ENCODE results near the gene IRS1. TPM values are rescaled to one million over a fixed set of nuclear protein-coding genes. Genes with fewer than 3 reads are reported as not detected.

IRS1 gene
- total RNA-seq, 6 experiments from 2014 or later = 37.4 to 49.9 (median 44.4) TPM

DNA sequence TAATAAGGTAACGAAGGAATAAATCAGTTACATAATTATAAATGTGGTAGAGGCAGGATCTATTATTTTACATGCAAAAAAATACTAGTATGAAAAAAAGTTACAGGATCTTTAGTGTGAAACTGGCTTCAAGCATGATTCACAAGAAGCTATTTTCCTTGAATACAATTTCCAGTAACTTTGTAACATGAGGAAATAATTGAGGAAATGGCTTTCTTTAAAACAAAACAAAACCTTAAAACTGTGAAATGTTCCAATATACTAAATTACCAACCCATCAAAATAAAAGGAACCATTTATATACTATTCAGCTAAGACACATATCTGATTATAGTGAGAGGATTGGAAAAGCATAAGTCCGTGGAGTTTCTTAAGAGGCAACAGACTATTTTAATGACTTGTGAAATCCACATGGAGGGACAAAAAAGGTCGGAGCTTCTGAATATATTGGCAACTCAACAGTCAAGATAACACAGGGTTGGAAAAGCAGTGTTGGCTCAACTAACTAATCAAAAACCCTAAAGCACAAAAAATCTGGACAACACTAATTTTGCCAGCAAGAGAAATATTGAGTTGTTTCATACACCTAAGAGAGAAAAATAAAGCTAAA is 10.6 kb downstream of the IRS1 start:
- Mint-ChIP-seq H3K4me3 (peak overlapping the region; percentile 85), H3K27ac (peak overlapping the region; percentile 67)

DNA sequence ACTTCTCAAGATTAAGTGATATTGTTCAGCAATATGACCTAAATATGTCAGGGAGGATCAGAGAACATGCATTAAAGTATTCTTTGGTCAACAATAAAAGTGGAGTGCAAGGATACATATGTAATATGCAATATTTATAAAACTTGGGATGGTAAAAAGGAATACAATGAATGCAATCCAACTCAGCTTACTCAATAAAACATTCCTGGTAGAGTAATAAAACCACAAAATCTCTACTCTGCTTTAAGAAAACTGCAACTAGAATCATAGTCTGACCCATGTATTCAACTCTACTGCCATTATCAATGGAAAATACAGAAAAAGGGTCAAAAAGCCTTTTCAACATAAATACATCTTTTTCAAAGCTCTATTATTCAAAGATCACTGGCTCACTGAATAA is 11.6 kb downstream of the IRS1 start:
- Mint-ChIP-seq H3K36me3 (ENCODE audit: low read depth) (peaks cover 79% of the 10 kb centered on the region), H3K27ac (no peak overlapping the region), H3K4me3 (no peak overlapping the region), H3K27me3 (ENCODE audit: insufficient read depth) (no peaks in the 10 kb centered on the region), H3K4me1 (ENCODE audit: low read depth) (peaks cover 62% of the 10 kb centered on the region), H3K9me3 (no peaks in the 10 kb centered on the region; the same call in 1 of the 2 replicates)
- TF ChIP-seq, protein P1, sequence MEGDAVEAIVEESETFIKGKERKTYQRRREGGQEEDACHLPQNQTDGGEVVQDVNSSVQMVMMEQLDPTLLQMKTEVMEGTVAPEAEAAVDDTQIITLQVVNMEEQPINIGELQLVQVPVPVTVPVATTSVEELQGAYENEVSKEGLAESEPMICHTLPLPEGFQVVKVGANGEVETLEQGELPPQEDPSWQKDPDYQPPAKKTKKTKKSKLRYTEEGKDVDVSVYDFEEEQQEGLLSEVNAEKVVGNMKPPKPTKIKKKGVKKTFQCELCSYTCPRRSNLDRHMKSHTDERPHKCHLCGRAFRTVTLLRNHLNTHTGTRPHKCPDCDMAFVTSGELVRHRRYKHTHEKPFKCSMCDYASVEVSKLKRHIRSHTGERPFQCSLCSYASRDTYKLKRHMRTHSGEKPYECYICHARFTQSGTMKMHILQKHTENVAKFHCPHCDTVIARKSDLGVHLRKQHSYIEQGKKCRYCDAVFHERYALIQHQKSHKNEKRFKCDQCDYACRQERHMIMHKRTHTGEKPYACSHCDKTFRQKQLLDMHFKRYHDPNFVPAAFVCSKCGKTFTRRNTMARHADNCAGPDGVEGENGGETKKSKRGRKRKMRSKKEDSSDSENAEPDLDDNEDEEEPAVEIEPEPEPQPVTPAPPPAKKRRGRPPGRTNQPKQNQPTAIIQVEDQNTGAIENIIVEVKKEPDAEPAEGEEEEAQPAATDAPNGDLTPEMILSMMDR (IDR thresholded peaks at IDR 0.05) = no peak
- DNase-seq = no peak

More for the DNA sequence above, 10.6 kb downstream of the IRS1 start:
- Mint-ChIP-seq H3K9me3 (no peaks in the 10 kb centered on the region; the same call in 1 of the 2 replicates), H3K4me1 (ENCODE audit: low read depth) (peaks cover 57% of the 10 kb centered on the region), H3K27me3 (ENCODE audit: insufficient read depth) (no peaks in the 10 kb centered on the region), H3K36me3 (ENCODE audit: low read depth) (peaks cover 79% of the 10 kb centered on the region)
- TF ChIP-seq, protein P1 (IDR thresholded peaks at IDR 0.05) = no peak
- no peak for DNase-seq

DNA sequence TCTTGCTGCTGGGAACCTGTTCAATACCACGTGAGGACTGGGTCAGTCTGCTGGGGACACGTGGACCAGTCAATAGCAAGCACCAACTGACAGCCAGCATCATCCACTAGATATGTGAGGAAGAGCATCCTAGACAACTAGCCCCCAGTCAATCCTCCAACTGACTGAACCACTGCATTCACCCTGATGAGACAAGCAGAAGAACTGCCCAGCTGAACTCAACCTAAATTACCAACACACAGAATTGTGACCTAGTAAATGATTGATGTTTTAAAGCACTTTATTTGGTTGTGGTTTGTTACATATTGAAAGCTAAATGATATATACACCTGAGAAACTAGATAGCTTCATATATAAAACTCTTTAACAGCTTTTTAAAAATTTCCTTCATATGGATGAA is 15.7 kb downstream of the IRS1 start:
- H3K4me3 Mint-ChIP-seq = no peak overlapping the region
- no peak for DNase-seq
- no peaks in the 10 kb centered on the region; the same call in 1 of the 2 replicates for H3K9me3 Mint-ChIP-seq
- H3K27me3 Mint-ChIP-seq (ENCODE audit: insufficient read depth) = no peaks in the 10 kb centered on the region
- no peak overlapping the region for H3K27ac Mint-ChIP-seq
- H3K36me3 Mint-ChIP-seq (ENCODE audit: low read depth) = peaks cover 69% of the 10 kb centered on the region
- peaks cover 52% of the 10 kb centered on the region for H3K4me1 Mint-ChIP-seq (ENCODE audit: low read depth)
- TF ChIP-seq, protein P1 (IDR thresholded peaks at IDR 0.05) = no peak

DNA sequence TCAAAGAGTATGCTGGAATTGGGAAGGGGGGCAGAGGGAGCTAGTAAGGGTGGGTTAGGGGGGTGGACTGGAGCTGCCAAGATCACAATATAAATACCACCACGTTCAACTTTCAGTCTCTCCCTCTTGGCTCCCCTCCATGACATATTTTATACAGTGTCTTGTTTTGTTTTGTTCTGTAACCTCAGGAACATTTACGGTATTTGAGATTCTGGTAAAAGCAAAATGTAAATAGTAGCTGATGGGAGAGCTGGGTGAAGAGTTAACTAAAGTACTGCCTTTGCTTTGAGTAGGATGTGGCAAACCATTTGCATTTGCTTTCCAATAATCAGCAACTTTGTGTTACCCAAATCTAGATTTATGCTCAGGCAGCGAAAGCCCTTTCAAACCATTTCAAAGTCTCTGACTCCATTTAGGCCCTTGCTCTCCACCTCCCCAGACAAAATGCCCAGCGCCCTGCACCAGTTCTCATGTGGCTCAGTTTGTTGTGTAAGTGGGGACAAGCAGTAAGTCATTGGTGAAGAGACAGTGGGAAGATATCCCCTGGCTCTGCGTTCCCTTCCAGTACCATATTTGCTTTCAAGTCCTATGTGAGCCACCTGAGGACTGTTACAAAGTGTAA is 17.4 kb downstream of the IRS1 start:
- Mint-ChIP-seq H3K4me3 (no peak overlapping the region), H3K36me3 (ENCODE audit: low read depth) (peaks cover 66% of the 10 kb centered on the region), H3K27me3 (ENCODE audit: insufficient read depth) (no peaks in the 10 kb centered on the region), H3K4me1 (ENCODE audit: low read depth) (peaks cover 41% of the 10 kb centered on the region), H3K27ac (peak overlapping the region; percentile 25; the same call in 1 of the 2 replicates), H3K9me3 (peaks cover 3% of the 10 kb centered on the region; the same call in 1 of the 2 replicates)
- TF ChIP-seq, protein P1 (IDR thresholded peaks at IDR 0.05) = no peak
- DNase-seq = no peak

DNA sequence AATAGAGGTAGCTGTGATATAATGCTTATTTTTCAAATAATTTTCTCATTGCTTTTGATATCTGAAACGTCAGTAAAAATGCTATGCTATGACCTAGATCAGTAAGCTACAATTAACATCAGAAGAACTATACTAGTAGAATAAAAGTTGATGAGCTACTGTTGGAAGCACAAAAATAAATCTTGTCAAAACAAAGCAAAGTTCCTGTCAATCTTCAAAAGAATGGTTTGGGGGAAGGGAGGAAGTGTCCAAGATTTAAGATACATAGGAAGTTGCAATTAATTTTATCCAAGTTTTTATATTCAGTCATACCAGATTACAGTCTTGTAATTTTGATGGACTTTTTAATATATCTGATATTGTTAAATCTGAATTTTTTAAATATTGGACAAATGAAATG is 19.2 kb downstream of the IRS1 start:
- peaks cover 3% of the 10 kb centered on the region; the same call in 1 of the 2 replicates for H3K9me3 Mint-ChIP-seq
- no peak overlapping the region for H3K4me3 Mint-ChIP-seq
- H3K36me3 Mint-ChIP-seq (ENCODE audit: low read depth) = peaks cover 67% of the 10 kb centered on the region
- TF ChIP-seq, protein P1 (IDR thresholded peaks at IDR 0.05) = no peak
- H3K27ac Mint-ChIP-seq = no peak overlapping the region
- H3K27me3 Mint-ChIP-seq (ENCODE audit: insufficient read depth) = no peaks in the 10 kb centered on the region
- H3K4me1 Mint-ChIP-seq (ENCODE audit: low read depth) = peaks cover 40% of the 10 kb centered on the region
- DNase-seq = no peak
